K562 (cell line): Measurements from ENCODE around the gene CAMK2G. TPM values are rescaled to one million over a fixed set of nuclear protein-coding genes. Genes with fewer than 3 reads are reported as not detected.

Experiments used
- ATAC-seq: fragments of 200-7000 bp; cut with Tn5 transposase; 3 replicates; pipeline ENCODE4 v1.9.1; 2020; ENCODE audit warnings: moderate library complexity
- BruUV-seq: library from RNA; stranded (reverse); fragments of 400-500 nt; replicated peaks from 2 replicates; lab custom pipeline; 2021; lab: Mats Ljungman, UMichigan
- CTCF ChIA-PET: fragments of 300-600 bp; formaldehyde crosslinking; extraction: SDS; loops from one replicate; lab custom pipeline; 2021; ENCODE audit warnings: low intra/inter-chr PET ratio; lab: Yijun Ruan, JAX
- POLR2A ChIA-PET: fragments of 300-600, 350-650 bp; sonication (Branson Sonifier 250); formaldehyde crosslinking; extraction: SDS; loops from one replicate; lab custom pipeline; 2021; ENCODE audit warnings: antibody characterized with exemption, inconsistent platforms; lab: Yijun Ruan, JAX
- DNase-seq, 4 experiments: peaks; one replicate each; pipeline versions ENCODE4 v3.0.0 to v3.0.0-alpha.2; 2011 to 2018; ENCODE audit warnings: low spot score in 3 of 4, mixed read lengths in 3 of 4; ENCODE audit errors: extremely low read depth in 1 of 4
- FAIRE-seq: peaks from 2 replicates; lab custom pipeline; 2011; peaks lifted over from hg19 to GRCh38; lab: Jason Lieb, UNC
- H2AFZ ChIP-seq: 2 replicates; pipeline ENCODE4 v1.6.0; 2011; ENCODE audit warnings: low read depth, low read length, control low read depth, inconsistent platforms
- H3K27ac ChIP-seq: fragments of 200-600 bp; 3 replicates; pipeline ENCODE4 v1.8.0; 2011; ENCODE audit warnings: low read depth, mild to moderate bottlenecking, control low read depth, inconsistent platforms, low read length, moderate library complexity, mixed read lengths; ENCODE audit errors: extremely low read depth
- H3K27me3 ChIP-seq, 2 experiments: fragments of 300-600 bp in 1 of 2; 2 replicates in 1 of 2; 3 replicates in 1 of 2; pipeline versions ENCODE4 v1.6.0 to v1.8.0; 2011; ENCODE audit warnings: inconsistent platforms in 2 of 2, low read length in 2 of 2, mild to moderate bottlenecking in 1 of 2, mixed read lengths in 1 of 2, moderate library complexity in 1 of 2; ENCODE audit not compliant: control insufficient read depth in 2 of 2, insufficient read depth in 2 of 2
- H3K36me3 ChIP-seq: fragments of 300-600 bp; 3 replicates; pipeline ENCODE4 v1.8.0; 2011; ENCODE audit warnings: mild to moderate bottlenecking, low read length, inconsistent platforms; ENCODE audit not compliant: control insufficient read depth, insufficient read depth
- H3K4me1 ChIP-seq, 2 experiments: fragments of 200-600 bp in 1 of 2; replicated peaks in 1 of 2; 2 replicates in 1 of 2; 3 replicates in 1 of 2; pipeline versions ENCODE4 v1.5.1 to v1.8.0; 2011; ENCODE audit warnings: inconsistent platforms in 2 of 2, low read length in 2 of 2, mild to moderate bottlenecking in 1 of 2, mixed read lengths in 1 of 2, moderate library complexity in 1 of 2; ENCODE audit not compliant: control insufficient read depth in 2 of 2, insufficient read depth in 2 of 2
- H3K4me2 ChIP-seq: 2 replicates; pipeline ENCODE4 v1.6.1; 2011; ENCODE audit warnings: low read length, control low read depth, inconsistent platforms, mixed read lengths; ENCODE audit not compliant: insufficient read depth
- H3K4me3 ChIP-seq: fragments of 200-600 bp; sonication (generic), shearing (Covaris generic); 2 replicates; pipeline ENCODE4 v1.5.1; 2016; ENCODE audit warnings: control low read depth, inconsistent platforms
- H3K79me2 ChIP-seq: fragments of 200-600 bp; 3 replicates; pipeline ENCODE4 v1.8.0; 2011; ENCODE audit warnings: low read length, inconsistent platforms; ENCODE audit not compliant: control insufficient read depth, insufficient read depth
- H3K9ac ChIP-seq, 2 experiments: 2 replicates each; pipeline versions ENCODE4 v1.6.0 to v1.6.1; 2011; ENCODE audit warnings: low read depth in 2 of 2, low read length in 2 of 2, control low read depth in 1 of 2, inconsistent platforms in 1 of 2, mild to moderate bottlenecking in 1 of 2, mixed read lengths in 1 of 2; ENCODE audit not compliant: insufficient read depth in 1 of 2
- H3K9me1 ChIP-seq: one replicate; pipeline ENCODE4 v1.6.0; 2011; ENCODE audit warnings: inconsistent platforms, mild to moderate bottlenecking, low read length, moderate library complexity; ENCODE audit not compliant: control insufficient read depth, insufficient read depth
- H3K9me3 ChIP-seq: replicated peaks from 2 replicates; pipeline ENCODE4 v1.5.1; 2011; ENCODE audit warnings: low read depth, low read length, inconsistent platforms; ENCODE audit not compliant: control insufficient read depth, insufficient read depth
- H4K20me1 ChIP-seq: replicated peaks from 2 replicates; pipeline ENCODE4 v1.6.1; 2011; ENCODE audit warnings: low read length, inconsistent platforms, mixed read lengths; ENCODE audit not compliant: control insufficient read depth, insufficient read depth
- BCL6 ChIP-seq: fragments of 250-450 bp; sonication (Bioruptor Pico); IDR thresholded peaks from 2 replicates; pipeline ENCODE4 v1.4.0; 2020
- GTF2B ChIP-seq: IDR thresholded peaks from 2 replicates; pipeline ENCODE4 v1.6.1; 2011; ENCODE audit not compliant: insufficient read length; ENCODE audit errors: extremely low read depth
- MAFG ChIP-seq: fragments of 450-650 bp; conservative IDR thresholded peaks from 2 replicates; pipeline ENCODE4 v1.6.1; 2016; ENCODE audit warnings: missing genetic modification characterization, missing compliant biosample characterization
- MECOM ChIP-seq: fragments of 250-450 bp; sonication (Bioruptor Pico); IDR thresholded peaks from 2 replicates; pipeline ENCODE4 v1.8.0; 2022; ENCODE audit warnings: inconsistent platforms
- MED1 ChIP-seq: sonication (generic); formaldehyde crosslinking; IDR thresholded peaks from 2 replicates; pipeline ENCODE4 v1.8.1; 2023; ENCODE audit warnings: missing genetic modification reagents, borderline replicate concordance
- NFATC3 ChIP-seq: fragments of 450-650 bp; IDR thresholded peaks from 2 replicates; pipeline ENCODE4 v1.6.1; 2017; ENCODE audit warnings: mild to moderate bottlenecking
- NFIC ChIP-seq: fragments of 450-650 bp; IDR thresholded peaks from 2 replicates; pipeline ENCODE4 v1.6.1; 2017; ENCODE audit warnings: mild to moderate bottlenecking, inconsistent platforms
- PHF20 ChIP-seq: fragments of 450-650 bp; IDR thresholded peaks from 2 replicates; pipeline ENCODE4 v1.6.1; 2018; ENCODE audit not compliant: partially characterized antibody
- RFX5 ChIP-seq: IDR thresholded peaks from 2 replicates; pipeline ENCODE4 v1.6.1; 2011; ENCODE audit warnings: low read depth, mild to moderate bottlenecking, improper control_type of control experiment, low read length
- ZBTB43 ChIP-seq: sonication (generic); formaldehyde crosslinking; IDR thresholded peaks from 2 replicates; pipeline ENCODE4 v1.8.0; 2023; ENCODE audit warnings: mild to moderate bottlenecking, missing genetic modification reagents
- ZNF133 ChIP-seq: fragments of 250-450 bp; sonication (Bioruptor Pico); IDR thresholded peaks from 2 replicates; pipeline ENCODE4 v1.4.0; 2020; ENCODE audit warnings: mild to moderate bottlenecking
- ZNF282 ChIP-seq: sonication (generic); formaldehyde crosslinking; IDR thresholded peaks from 2 replicates; pipeline ENCODE4 v1.8.1; 2023; ENCODE audit warnings: missing genetic modification reagents
- ZNF407 ChIP-seq: fragments of 450-650 bp; IDR thresholded peaks from 2 replicates; pipeline ENCODE4 v1.6.1; 2016; ENCODE audit warnings: low read depth
- ZNF699 ChIP-seq: fragments of 250-450 bp; sonication (Bioruptor Pico); IDR thresholded peaks from 2 replicates; pipeline ENCODE4 v1.8.0; 2021; ENCODE audit warnings: mild to moderate bottlenecking, moderate library complexity; ENCODE audit not compliant: insufficient replicate concordance
- whole genome bisulfite sequencing: fragments of 100-300 bp; shearing (Covaris generic); methylation state at CpG from one replicate; pipeline ENCODE4 v1.1.6; 2016; ENCODE audit warnings: low coverage, mixed read lengths; ENCODE audit not compliant: insufficient coverage; ENCODE audit errors: missing lambda C conversion rate; 5-methylcytosine and 5-hydroxymethylcytosine counted together
- in situ Hi-C: fragments of 300-500 bp; cut with MboI; formaldehyde crosslinking; loops from 4 replicates; pipeline ENCODE4 v1.15.0; 2018; ENCODE audit warnings: inconsistent platforms, mixed read lengths
- intact Hi-C: fragments of 100-400 bp; cut with micrococcal nuclease; formaldehyde crosslinking; loops from 2 replicates; pipeline ENCODE4 v1.14.2; 2022
- polyA plus RNA-seq, 8 experiments: library from polyadenylated mRNA; depleted of rRNA in 4 of 8; stranded (reverse) in 5 of 8; unstranded in 3 of 8; fragments of >200 nt; fragmentation: Nextera tagmentation in 2 of 8; fragmentation: Illumina TruSeq in 1 of 8; extraction: Ambion mirVana in 2 of 8; extraction: Trizol in 1 of 8; gene quantifications; 2 replicates each; pipeline versions ENCODE4 v1.2.1 to v1.2.3, GENCODE V29; 2011 to 2014; ENCODE audit warnings: inconsistent platforms in 1 of 8, missing spikeins in 1 of 8
- total RNA-seq, 7 experiments: library from RNA; depleted of rRNA in 6 of 7; stranded (reverse); fragments of >200 nt in 6 of 7; fragmentation: Illumina TruSeq in 2 of 7; extraction: Trizol in 2 of 7; gene quantifications; 2 replicates each; pipeline versions ENCODE4 v1.2.1 to v1.2.3, GENCODE V29; 2011 to 2021; ENCODE audit warnings: low replicate concordance in 1 of 7

CAMK2G gene
- total and polyA plus RNA-seq, 9 of the 15 experiments (the other 6 are each of a cell fraction or from before 2014, with no cell fraction given), result 9.0 to 37.9 (median 32.6) TPM

- ATAC-seq (no peak), FAIRE-seq (no peak), DNase-seq (no peak)
- intact Hi-C loops, result no loop called here
- peaks cover 43% of the 10 kb centered on the region; the same call in 1 of the 3 replicates for H3K36me3 ChIP-seq
- no peak overlapping the region for H3K4me2 ChIP-seq
- H3K27me3 ChIP-seq, result no peaks in the 10 kb centered on the region
- H3K27ac ChIP-seq, result no peak overlapping the region
- H2AFZ ChIP-seq, result no peak overlapping the region
- WGBS, result 85% methylated on average over 4 of the region's 4 CpGs
- no peaks in the 10 kb centered on the region for H3K9me1 ChIP-seq
- ChIA-PET POLR2A (interaction anchor here (0.7 to 2.7 kb wide), 2 partner anchors 10 to 159 kb away, joined by 3 to 8 read pairs; no protein-coding TSS in a partner anchor), CTCF (no interaction called here)
- H4K20me1 ChIP-seq, result no peaks in the 10 kb centered on the region
- in situ Hi-C loops, result no loop called here
- H3K79me2 ChIP-seq, result peaks cover 13% of the 10 kb centered on the region
- peaks cover 46 to 55% of the 10 kb centered on the region in 2 experiments for H3K4me1 ChIP-seq
- H3K9ac ChIP-seq, result peak overlapping the region in 1 of 2 experiments; percentile 73; a peak in 1 of 4 replicates
- no peaks in the 10 kb centered on the region for H3K9me3 ChIP-seq
- H3K4me3 ChIP-seq, result no peak overlapping the region
- BruUV-seq, result no TSS peak
- no peak for TF ChIP-seq ZNF407
- TF ChIP-seq NFIC, result no peak
- no peak for TF ChIP-seq ZNF699 (CRISPR knock-in tag)
- TF ChIP-seq ZNF133, result no peak
- no peak for TF ChIP-seq ZBTB43 (CRISPR knock-in tag)
- no peak for TF ChIP-seq MED1 (CRISPR knock-in tag)
- TF ChIP-seq ZNF282 (CRISPR knock-in tag), result no peak
- TF ChIP-seq MAFG (tag), result no peak
- TF ChIP-seq BCL6 (CRISPR knock-in tag), result no peak
- no peak for TF ChIP-seq PHF20
- TF ChIP-seq NFATC3, result no peak
- no peak for TF ChIP-seq GTF2B
- no peak for TF ChIP-seq MECOM
- TF ChIP-seq RFX5, result no peak
These were observed 61.7 kb downstream of the CAMK2G start for GRCh38 chr10:73812657-73813056.
